HEK293 (cell line): ENCODE data around the gene LCN2.
A peak's percentile ranks its signal among the peaks of the same experiment; 100 is the strongest.

Source experiments
- CTCF ChIA-PET: fragments of 350-600 bp; formaldehyde crosslinking; extraction: SDS; loops from one replicate; lab custom pipeline; 2021; ENCODE audit warnings: antibody characterized with exemption; lab: Yijun Ruan, JAX
- POLR2A ChIA-PET: fragments of 300-600 bp; formaldehyde crosslinking; extraction: SDS; loops from one replicate; lab custom pipeline; 2020; ENCODE audit warnings: antibody characterized with exemption, inconsistent platforms; lab: Yijun Ruan, JAX
- H3K27ac ChIP-seq: fragments of 200-500 bp; sonication (Bioruptor generic); 2 replicates; pipeline ENCODE4 v1.5.1; 2014; ENCODE audit warnings: low read depth, low read length, control low read depth, inconsistent platforms; ENCODE audit errors: extremely low read depth
- H3K36me3 ChIP-seq, 2 experiments: fragments of 200-500 bp in 1 of 2; sonication (Bioruptor generic) in 1 of 2; 1 replicate in 1 of 2; 2 replicates in 1 of 2; pipeline ENCODE4 v1.5.1; 2014 to 2017; ENCODE audit warnings: inconsistent platforms in 2 of 2, low read length in 2 of 2; ENCODE audit not compliant: control insufficient read depth in 2 of 2, insufficient read depth in 1 of 2
- H3K4me1 ChIP-seq: fragments of 200-500 bp; sonication (Bioruptor generic); 2 replicates; pipeline ENCODE4 v1.5.1; 2014; ENCODE audit warnings: mild to moderate bottlenecking, low read length, inconsistent platforms; ENCODE audit not compliant: control insufficient read depth, insufficient read depth
- H3K4me3 ChIP-seq: 2 replicates; pipeline ENCODE4 v1.5.1; 2011; ENCODE audit warnings: low read depth, mild to moderate bottlenecking, control low read depth, low read length, moderate library complexity
- H3K9me3 ChIP-seq: fragments of 200-500 bp; sonication (Bioruptor generic); 2 replicates; pipeline ENCODE4 v1.5.1; 2014; ENCODE audit warnings: low read depth, low read length, inconsistent platforms; ENCODE audit not compliant: control insufficient read depth, insufficient read depth
- AEBP2 ChIP-seq: fragments of 450-650 bp; formaldehyde crosslinking; IDR thresholded peaks from 2 replicates; pipeline ENCODE4 v1.5.1; 2016; ENCODE audit warnings: missing biosample characterization, missing genetic modification characterization, borderline replicate concordance
- GFI1B ChIP-seq: fragments of 450-650 bp; formaldehyde crosslinking; IDR thresholded peaks from 2 replicates; pipeline ENCODE4 v1.5.1; 2016; ENCODE audit warnings: missing biosample characterization, missing genetic modification characterization
- GLI4 ChIP-seq: fragments of 450-650 bp; formaldehyde crosslinking; IDR thresholded peaks from 2 replicates; pipeline ENCODE4 v1.5.1; 2016; ENCODE audit warnings: missing biosample characterization, missing genetic modification characterization
- KLF8 ChIP-seq: fragments of 450-650 bp; formaldehyde crosslinking; IDR thresholded peaks from 2 replicates; pipeline ENCODE4 v1.5.1; 2016; ENCODE audit warnings: missing biosample characterization, missing genetic modification characterization
- KLF9 ChIP-seq: fragments of 450-650 bp; formaldehyde crosslinking; IDR thresholded peaks from 2 replicates; pipeline ENCODE4 v1.5.1; 2016; ENCODE audit warnings: missing biosample characterization, missing genetic modification characterization, low read depth
- OVOL3 ChIP-seq: fragments of 450-650 bp; formaldehyde crosslinking; IDR thresholded peaks from 2 replicates; pipeline ENCODE4 v1.5.1; 2016; ENCODE audit warnings: missing biosample characterization, missing genetic modification characterization
- REPIN1 ChIP-seq: fragments of 450-650 bp; formaldehyde crosslinking; IDR thresholded peaks from 2 replicates; pipeline ENCODE4 v1.5.1; 2017; ENCODE audit warnings: missing biosample characterization, missing genetic modification characterization, low read depth
- SETDB1 ChIP-seq: IDR thresholded peaks from one replicate; pipeline ENCODE4 v1.6.1; 2017; ENCODE audit warnings: mild to moderate bottlenecking, low read length, moderate library complexity, mixed read lengths; ENCODE audit not compliant: insufficient read length
- ZIC2 ChIP-seq: fragments of 450-650 bp; formaldehyde crosslinking; IDR thresholded peaks from 2 replicates; pipeline ENCODE4 v1.5.1; 2016; ENCODE audit warnings: missing biosample characterization, missing genetic modification characterization
- ZNF112 ChIP-seq: fragments of 450-650 bp; formaldehyde crosslinking; IDR thresholded peaks from 2 replicates; pipeline ENCODE4 v1.5.0; 2017; ENCODE audit warnings: missing biosample characterization, missing genetic modification characterization
- ZNF155 ChIP-seq: fragments of 450-650 bp; formaldehyde crosslinking; IDR thresholded peaks from 2 replicates; pipeline ENCODE4 v1.5.1; 2016; ENCODE audit warnings: missing biosample characterization, missing genetic modification characterization
- ZNF354C ChIP-seq: fragments of 450-650 bp; formaldehyde crosslinking; IDR thresholded peaks from 2 replicates; pipeline ENCODE4 v1.5.1; 2016; ENCODE audit warnings: missing biosample characterization, missing genetic modification characterization, low read depth, borderline replicate concordance
- ZNF37A ChIP-seq: fragments of 450-650 bp; IDR thresholded peaks from 2 replicates; pipeline ENCODE4 v1.5.1; 2018; ENCODE audit warnings: missing biosample characterization, missing genetic modification characterization
- ZNF426 ChIP-seq: fragments of 450-650 bp; formaldehyde crosslinking; IDR thresholded peaks from 2 replicates; pipeline ENCODE4 v1.5.1; 2017; ENCODE audit warnings: missing biosample characterization, missing genetic modification characterization, mild to moderate bottlenecking, inconsistent platforms, moderate library complexity
- ZNF560 ChIP-seq: fragments of 450-650 bp; formaldehyde crosslinking; IDR thresholded peaks from 2 replicates; pipeline ENCODE4 v1.5.1; 2017; ENCODE audit warnings: missing biosample characterization, missing genetic modification characterization, borderline replicate concordance
- ZNF624 ChIP-seq: fragments of 450-650 bp; formaldehyde crosslinking; IDR thresholded peaks from 2 replicates; pipeline ENCODE4 v1.5.1; 2017; ENCODE audit warnings: missing biosample characterization, missing genetic modification characterization
- ZNF639 ChIP-seq: fragments of 450-650 bp; formaldehyde crosslinking; IDR thresholded peaks from 2 replicates; pipeline ENCODE4 v1.5.1; 2016; ENCODE audit warnings: missing biosample characterization, missing genetic modification characterization
- ZNF76 ChIP-seq: fragments of 450-650 bp; formaldehyde crosslinking; IDR thresholded peaks from 2 replicates; pipeline ENCODE4; 2016; ENCODE audit warnings: low read depth, missing biosample characterization, missing genetic modification characterization, borderline replicate concordance
- ZSCAN30 ChIP-seq: fragments of 450-650 bp; IDR thresholded peaks from 2 replicates; pipeline ENCODE4 v1.5.1; 2018; ENCODE audit warnings: missing biosample characterization, mild to moderate bottlenecking, missing genetic modification characterization, moderate library complexity
- ZXDB ChIP-seq: fragments of 450-650 bp; formaldehyde crosslinking; IDR thresholded peaks from 2 replicates; pipeline ENCODE4 v1.5.1; 2016; ENCODE audit warnings: missing biosample characterization, missing genetic modification characterization

The LCN2 gene

GRCh38 chr9:128144239-128145181 is 4.7 kb upstream of the LCN2 start:
- TF ChIP-seq ZNF155 (tag by site-specific recombination) (no peak), ZNF560 (tag by site-specific recombination) (no peak), GLI4 (no peak), GFI1B (no peak), KLF8 (tag by site-specific recombination) (no peak)
- ChIA-PET POLR2A (interaction anchor here (1.3 kb wide), 1 partner anchor 16 kb away, joined by 4 read pairs; the partner anchor contains the start of gene BBLN), CTCF (interaction anchor here (0.7 to 2.3 kb wide), 3 partner anchors 16 to 59 kb away, joined by 3 to 14 read pairs (median 3); no protein-coding TSS in a partner anchor)
- Histone ChIP-seq H3K4me1 (no peaks in the 10 kb centered on the region), H3K4me3 (no peak overlapping the region), H3K9me3 (no peaks in the 10 kb centered on the region), H3K36me3 (no peaks in the 10 kb centered on the region), H3K27ac (no peak overlapping the region)

- CTCF ChIA-PET = interaction anchor here (0.6 to 1.2 kb wide), 3 partner anchors 15 to 202 kb away, joined by 3 to 5 read pairs (median 5); no protein-coding TSS in a partner anchor
Measured at GRCh38 chr9:128145536-128145935, 3.7 kb upstream of the LCN2 start.

GRCh38 chr9:128145951-128146351 is 3.3 kb upstream of the LCN2 start:
- CTCF ChIA-PET = interaction anchor here (0.5 to 1.2 kb wide), 4 partner anchors 16 to 203 kb away, joined by 3 to 5 read pairs (median 4); no protein-coding TSS in a partner anchor
- POLR2A ChIA-PET = no interaction called here

More at GRCh38 chr9:128145536-128145935, 3.7 kb upstream of the LCN2 start:
- Histone ChIP-seq H3K27ac (no peak overlapping the region), H3K4me3 (no peak overlapping the region), H3K4me1 (no peaks in the 10 kb centered on the region), H3K9me3 (no peaks in the 10 kb centered on the region), H3K36me3 (no peaks in the 10 kb centered on the region)
- no peak for TF ChIP-seq ZNF112
- TF ChIP-seq KLF9 (tag by site-specific recombination) = no peak
- no peak for TF ChIP-seq AEBP2
- TF ChIP-seq ZNF76 (tag by site-specific recombination) = no peak
- TF ChIP-seq ZNF639 (tag by site-specific recombination) = no peak
- TF ChIP-seq ZNF354C (tag by site-specific recombination) = no peak
- TF ChIP-seq ZNF37A (tag by site-specific recombination) = no peak
- TF ChIP-seq ZXDB = no peak
- TF ChIP-seq SETDB1 = no peak
- no peak for TF ChIP-seq ZNF426 (tag by site-specific recombination)
- POLR2A ChIA-PET = no interaction called here

More at GRCh38 chr9:128145951-128146351, 3.3 kb upstream of the LCN2 start:
- Histone ChIP-seq H3K9me3 (no peaks in the 10 kb centered on the region), H3K36me3 (no peaks in the 10 kb centered on the region), H3K4me3 (no peak overlapping the region), H3K4me1 (no peaks in the 10 kb centered on the region), H3K27ac (no peak overlapping the region)
- no peak for TF ChIP-seq ZNF624 (tag by site-specific recombination)
- peak; percentile 62 for TF ChIP-seq ZIC2
- no peak for TF ChIP-seq ZSCAN30 (tag by site-specific recombination)
- TF ChIP-seq OVOL3 (tag by site-specific recombination) = no peak
- TF ChIP-seq REPIN1 (tag by site-specific recombination) = no peak
